ENCODE data around the gene ITGB4. TPM values are rescaled to one million over a fixed set of nuclear protein-coding genes. Genes with fewer than 3 reads are reported as not detected.

Gene ITGB4
- polyA plus RNA-seq, 2 of the 4 experiments (the other 2 are of a cell fraction), result 20.6 to 37.4 TPM

DNA sequence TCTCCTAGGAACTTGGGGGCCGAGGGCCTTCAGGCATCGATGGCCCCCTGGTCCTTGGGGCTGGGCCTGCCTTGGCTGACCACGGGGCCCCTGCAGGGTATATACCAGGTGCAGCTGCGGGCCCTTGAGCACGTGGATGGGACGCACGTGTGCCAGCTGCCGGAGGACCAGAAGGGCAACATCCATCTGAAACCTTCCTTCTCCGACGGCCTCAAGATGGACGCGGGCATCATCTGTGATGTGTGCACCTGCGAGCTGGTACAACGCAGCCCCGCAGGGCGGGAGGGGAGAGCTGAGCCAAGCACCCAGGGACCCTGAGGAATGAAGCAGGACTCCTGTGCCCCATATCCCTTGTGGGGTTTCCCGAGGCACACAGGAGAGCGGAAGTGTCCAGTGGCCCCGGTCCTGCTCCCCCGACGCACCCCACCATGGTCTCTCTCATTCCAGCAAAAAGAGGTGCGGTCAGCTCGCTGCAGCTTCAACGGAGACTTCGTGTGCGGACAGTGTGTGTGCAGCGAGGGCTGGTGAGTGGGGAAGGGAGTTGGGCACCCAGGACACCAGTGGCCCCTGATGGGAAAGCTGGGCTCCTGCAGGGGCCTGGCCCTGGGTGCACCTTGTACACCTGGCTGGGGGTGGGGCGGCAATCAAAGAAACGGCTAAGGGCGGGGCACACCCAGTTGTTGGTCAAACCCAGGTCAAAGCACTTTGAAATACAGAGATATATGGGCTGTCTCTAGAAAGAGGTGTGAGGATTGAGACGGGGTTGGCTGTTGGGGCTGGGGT lies 10.6 kb downstream of the ITGB4 start:
- Histone ChIP-seq H3K4me3 (no peak overlapping the region), H3K9me3 (no peaks in the 10 kb centered on the region), H3K4me2 (no peak overlapping the region), H3K27ac (no peak overlapping the region), H3K4me1 (no peaks in the 10 kb centered on the region)
- DNase-seq (ENCODE audit: low read depth in 1 of 2, low spot score in 1 of 2) (no peak), FAIRE-seq (no peak), ATAC-seq (no peak)
- WGBS (ENCODE audit: missing lambda C conversion rate), result 89% methylated on average over 31 of the region's 31 CpGs
- CTCF ChIA-PET, result interaction anchor here (0.5 to 43.5 kb wide), 9 partner anchors 10 to 259 kb away, joined by 3 to 1931 read pairs (median 6); partner anchors contain the start of genes GALK1, ITGB4, RECQL5 and SAP30BP
- POLR2A ChIA-PET, result no interaction called here
- TF ChIP-seq PBX3 (IDR thresholded peaks at IDR 0.05) (no peak), MYC (IDR thresholded peaks at IDR 0.05; ENCODE audit: borderline replicate concordance, low read length) (no peak), RCOR1 (IDR thresholded peaks at IDR 0.05; ENCODE audit: low read depth, low read length) (no peak)
- TF ChIP-seq, protein P1, sequence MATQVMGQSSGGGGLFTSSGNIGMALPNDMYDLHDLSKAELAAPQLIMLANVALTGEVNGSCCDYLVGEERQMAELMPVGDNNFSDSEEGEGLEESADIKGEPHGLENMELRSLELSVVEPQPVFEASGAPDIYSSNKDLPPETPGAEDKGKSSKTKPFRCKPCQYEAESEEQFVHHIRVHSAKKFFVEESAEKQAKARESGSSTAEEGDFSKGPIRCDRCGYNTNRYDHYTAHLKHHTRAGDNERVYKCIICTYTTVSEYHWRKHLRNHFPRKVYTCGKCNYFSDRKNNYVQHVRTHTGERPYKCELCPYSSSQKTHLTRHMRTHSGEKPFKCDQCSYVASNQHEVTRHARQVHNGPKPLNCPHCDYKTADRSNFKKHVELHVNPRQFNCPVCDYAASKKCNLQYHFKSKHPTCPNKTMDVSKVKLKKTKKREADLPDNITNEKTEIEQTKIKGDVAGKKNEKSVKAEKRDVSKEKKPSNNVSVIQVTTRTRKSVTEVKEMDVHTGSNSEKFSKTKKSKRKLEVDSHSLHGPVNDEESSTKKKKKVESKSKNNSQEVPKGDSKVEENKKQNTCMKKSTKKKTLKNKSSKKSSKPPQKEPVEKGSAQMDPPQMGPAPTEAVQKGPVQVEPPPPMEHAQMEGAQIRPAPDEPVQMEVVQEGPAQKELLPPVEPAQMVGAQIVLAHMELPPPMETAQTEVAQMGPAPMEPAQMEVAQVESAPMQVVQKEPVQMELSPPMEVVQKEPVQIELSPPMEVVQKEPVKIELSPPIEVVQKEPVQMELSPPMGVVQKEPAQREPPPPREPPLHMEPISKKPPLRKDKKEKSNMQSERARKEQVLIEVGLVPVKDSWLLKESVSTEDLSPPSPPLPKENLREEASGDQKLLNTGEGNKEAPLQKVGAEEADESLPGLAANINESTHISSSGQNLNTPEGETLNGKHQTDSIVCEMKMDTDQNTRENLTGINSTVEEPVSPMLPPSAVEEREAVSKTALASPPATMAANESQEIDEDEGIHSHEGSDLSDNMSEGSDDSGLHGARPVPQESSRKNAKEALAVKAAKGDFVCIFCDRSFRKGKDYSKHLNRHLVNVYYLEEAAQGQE (IDR thresholded peaks at IDR 0.05), result no peak

DNA sequence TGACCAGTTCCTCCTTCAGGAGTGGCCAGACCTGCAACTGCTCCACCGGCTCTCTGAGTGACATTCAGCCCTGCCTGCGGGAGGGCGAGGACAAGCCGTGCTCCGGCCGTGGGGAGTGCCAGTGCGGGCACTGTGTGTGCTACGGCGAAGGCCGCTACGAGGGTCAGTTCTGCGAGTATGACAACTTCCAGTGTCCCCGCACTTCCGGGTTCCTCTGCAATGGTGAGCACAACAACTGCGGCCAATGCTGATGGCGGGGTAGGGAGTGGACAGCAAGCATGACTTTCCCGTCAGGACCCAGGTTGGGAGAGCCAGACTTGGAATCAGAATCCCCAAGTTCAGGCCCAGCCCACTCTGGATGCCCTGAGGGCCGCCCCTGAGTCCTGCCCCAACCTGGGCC lies 12.2 kb downstream of the ITGB4 start:
- no peak overlapping the region for H3K27ac ChIP-seq
- WGBS (ENCODE audit: missing lambda C conversion rate), result 95% methylated on average over 18 of the region's 18 CpGs
- no peak overlapping the region for H3K4me3 ChIP-seq
- FAIRE-seq (no peak), ATAC-seq (no peak), DNase-seq (ENCODE audit: low read depth in 1 of 2, low spot score in 1 of 2) (no peak)
- POLR2A ChIA-PET, result no interaction called here
- CTCF ChIA-PET, result interaction anchor here (0.8 to 43.5 kb wide), 4 partner anchors 12 to 89 kb away, joined by 3 to 1931 read pairs (median 138); partner anchors contain the start of genes ITGB4, RECQL5, SAP30BP and SMIM5
- H3K9me3 ChIP-seq, result no peaks in the 10 kb centered on the region
- H3K4me1 ChIP-seq, result peaks cover 11% of the 10 kb centered on the region; the same call in 2 of the 3 replicates
- no peak overlapping the region for H3K4me2 ChIP-seq
- no peak for TF ChIP-seq ATOH8 (CRISPR knock-in tag; IDR thresholded peaks at IDR 0.05; ENCODE audit: low read depth)
- TF ChIP-seq KDM1A (IDR thresholded peaks at IDR 0.05; ENCODE audit: low read depth), result no peak
- no peak for TF ChIP-seq SMC3 (IDR thresholded peaks at IDR 0.05)
- TF ChIP-seq FOSB (CRISPR knock-in tag; IDR thresholded peaks at IDR 0.05), result no peak
- no peak for TF ChIP-seq JUN (IDR thresholded peaks at IDR 0.05)
- TF ChIP-seq ZNF302 (CRISPR knock-in tag; IDR thresholded peaks at IDR 0.05), result no peak
- no peak for TF ChIP-seq HOXB13 (CRISPR knock-in tag; IDR thresholded peaks at IDR 0.05; ENCODE audit: low read depth)
- no peak for TF ChIP-seq SREBF2 (IDR thresholded peaks at IDR 0.05)
- TF ChIP-seq CBX2 (IDR thresholded peaks at IDR 0.05; ENCODE audit: borderline replicate concordance, low read depth), result no peak

- Histone ChIP-seq H3K27ac (peak overlapping the region in 1 of 2 experiments; percentile 11; a peak in 1 of 6 replicates), H3K4me3 (no peak overlapping the region), H3K9me3 (no peaks in the 10 kb centered on the region), H3K4me2 (no peak overlapping the region), H3K4me1 (peaks cover 11% of the 10 kb centered on the region; the same call in 2 of the 3 replicates)
- POLR2A ChIA-PET, result interaction anchor here (1.2 kb wide), 1 partner anchor 22 kb away, joined by 5 read pairs; no protein-coding TSS in a partner anchor
- 78% methylated on average over 4 of the region's 4 CpGs for WGBS (ENCODE audit: missing lambda C conversion rate)
- TF ChIP-seq CBX8 (IDR thresholded peaks at IDR 0.05), result no peak
- no peak for TF ChIP-seq POLR2AphosphoS2 (conservative IDR thresholded peaks at IDR 0.05; ENCODE audit: low read length)
- no peak for TF ChIP-seq FOSL2 (IDR thresholded peaks at IDR 0.05)
- no peak for TF ChIP-seq FOSL2 (CRISPR knock-in tag; IDR thresholded peaks at IDR 0.05)
- no peak for TF ChIP-seq FOXS1 (CRISPR knock-in tag; IDR thresholded peaks at IDR 0.05)
- no peak for TF ChIP-seq SMC3 (IDR thresholded peaks at IDR 0.05)
- TF ChIP-seq RARB (CRISPR knock-in tag; IDR thresholded peaks at IDR 0.05), result no peak
- TF ChIP-seq HEYL (CRISPR knock-in tag; IDR thresholded peaks at IDR 0.05), result no peak
- TF ChIP-seq EP300 (IDR thresholded peaks at IDR 0.05), result no peak
- no peak for TF ChIP-seq NR3C1 (IDR thresholded peaks at IDR 0.05)
- DNase-seq (ENCODE audit: low read depth in 1 of 2, low spot score in 1 of 2), result no peak
- no peak for ATAC-seq
- CTCF ChIA-PET, result interaction anchor here (1.6 to 43.5 kb wide), 3 partner anchors 13 to 90 kb away, joined by 3 to 1931 read pairs (median 273); partner anchors contain the start of genes ITGB4, RECQL5, SAP30BP and SMIM5
- no peak for FAIRE-seq
Observed at GRCh38 chr17:75734674-75735294, 13.5 kb downstream of the ITGB4 start.
